T-helper 1 cell treated with Interleukin-12 subunit alpha and Interleukin-12 subunit beta and Interleukin-4 antibody, amounts not matched to agents 30 ng/mL and 1 ng/mL, for 36 hours (primary cell): Measurements from ENCODE around the gene MBD5. TPM values are rescaled to one million over a fixed set of nuclear protein-coding genes. Genes with fewer than 3 reads are reported as not detected.
"Not testable (repeated sequence)": the region's sequence is repeated elsewhere in the genome, so short reads cannot be mapped to it uniquely, and the experiment has no call there.

Source experiments
- intact Hi-C: fragments of 100-400 bp; cut with micrococcal nuclease; formaldehyde crosslinking; loops from one replicate; pipeline ENCODE4 v1.15.1; 2024
- total RNA-seq: library from RNA; stranded (reverse); gene quantifications from 2 replicates; pipeline ENCODE4 v1.2.3, GENCODE V29; 2022

The MBD5 gene
- total RNA-seq, 1 donor from 2014 or later = 53.2 TPM

DNA sequence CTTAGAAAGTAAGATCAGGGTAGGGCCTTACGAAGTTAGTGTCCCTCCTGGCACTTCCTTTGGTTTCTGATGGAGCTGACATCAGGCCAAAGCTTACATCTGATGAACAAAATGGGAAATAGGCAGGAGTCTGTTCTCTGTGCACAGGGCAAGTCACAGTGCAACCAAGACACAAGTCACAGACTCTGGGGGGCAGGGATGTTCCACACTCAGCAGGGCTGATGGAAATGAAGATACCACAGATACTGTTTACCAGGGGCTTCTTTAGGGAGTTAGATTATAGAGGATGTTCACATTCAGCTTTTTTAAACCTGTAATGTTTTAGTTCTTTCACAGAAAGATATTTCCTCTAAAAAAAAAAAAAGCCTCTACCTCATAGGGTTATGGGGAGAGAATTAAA is 517.5 kb downstream of the MBD5 start:
- intact Hi-C loops = no loop called here

DNA sequence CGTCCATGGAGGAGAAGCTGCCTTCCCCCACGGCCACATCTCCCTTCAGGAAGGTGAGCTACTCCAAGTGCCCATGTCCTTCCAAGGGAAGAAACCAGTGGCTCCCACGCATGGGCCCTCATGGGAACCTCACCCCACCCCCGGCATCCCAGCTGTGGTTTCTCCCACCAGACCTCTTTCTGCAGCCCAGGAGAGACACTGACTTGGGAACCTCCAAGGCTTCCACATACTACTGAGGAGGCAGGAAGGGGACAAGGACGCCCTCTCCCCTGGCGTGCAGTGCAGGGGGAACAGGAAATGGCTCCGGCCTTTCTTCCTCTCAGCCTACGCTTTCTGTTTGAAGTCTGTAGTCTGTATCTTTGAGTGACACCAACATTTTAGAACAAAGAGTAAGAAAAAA is 519.1 kb downstream of the MBD5 start:
- intact Hi-C loops = loop anchor here (1.0 kb wide), 4 partner anchors 12 to 519 kb away; partner anchors contain the start of gene MBD5

DNA sequence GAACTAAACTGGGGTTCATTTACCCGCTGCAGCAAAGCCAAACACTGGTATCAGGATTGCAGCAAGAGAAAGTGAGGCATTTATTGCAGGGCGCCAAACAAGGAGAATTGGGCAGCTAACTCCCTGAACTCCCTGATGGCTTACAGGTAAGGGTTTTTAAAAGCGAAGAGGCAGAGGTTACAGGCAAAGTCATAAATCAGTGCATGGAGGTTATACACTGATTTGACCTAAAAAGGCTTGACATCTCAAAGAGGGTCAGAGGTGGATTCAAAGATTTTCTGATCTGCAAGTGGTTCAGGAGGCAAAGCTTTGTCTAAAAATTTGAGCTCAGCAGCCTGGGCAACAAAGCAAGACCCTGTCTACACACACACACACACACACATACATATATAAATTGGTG is 520.9 kb downstream of the MBD5 start:
- intact Hi-C loops = no loop called here

DNA sequence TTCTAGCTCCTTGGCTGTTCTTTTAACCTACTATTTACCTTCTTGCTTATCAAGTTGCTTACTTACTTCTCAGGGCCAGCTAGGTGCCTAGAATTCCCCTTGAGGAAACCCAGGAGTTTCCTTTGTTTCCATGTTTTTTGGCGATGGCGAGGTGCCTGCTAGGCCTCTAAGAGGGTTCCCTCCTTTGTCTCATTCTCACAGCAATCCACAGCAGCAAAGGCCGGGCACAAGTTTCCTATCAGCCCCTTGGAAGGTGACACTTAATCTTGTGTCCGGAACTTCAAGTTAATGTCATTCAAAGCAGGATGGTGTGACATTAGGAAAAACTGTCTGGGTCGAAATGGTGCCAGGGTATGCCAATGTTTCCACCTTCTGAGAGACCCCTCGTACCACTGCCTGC is 521.7 kb downstream of the MBD5 start:
- intact Hi-C loops = no loop called here

DNA sequence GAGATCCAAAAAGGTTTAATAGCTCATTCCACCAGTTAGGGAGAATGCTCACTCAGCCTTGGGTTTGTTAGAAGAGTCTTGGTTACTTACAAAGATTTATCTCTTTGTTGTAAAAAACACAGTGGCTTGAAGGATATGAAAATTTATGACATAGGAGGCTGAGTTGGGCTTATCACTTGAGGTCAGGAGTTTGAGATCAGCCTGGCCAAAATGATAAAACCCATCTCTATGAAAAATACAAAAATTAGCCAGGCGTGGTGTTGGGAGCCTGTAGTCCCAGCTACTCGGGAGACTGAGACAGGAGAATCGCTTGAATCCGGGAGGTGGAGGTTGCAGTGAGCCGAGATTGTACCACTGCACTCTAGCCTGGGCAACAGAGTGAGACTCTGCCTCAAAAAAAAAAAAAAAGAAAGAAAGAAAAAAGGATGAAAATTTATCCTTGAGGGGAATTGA is 522.2 kb downstream of the MBD5 start:
- intact Hi-C loops = not testable (repeated sequence)

DNA sequence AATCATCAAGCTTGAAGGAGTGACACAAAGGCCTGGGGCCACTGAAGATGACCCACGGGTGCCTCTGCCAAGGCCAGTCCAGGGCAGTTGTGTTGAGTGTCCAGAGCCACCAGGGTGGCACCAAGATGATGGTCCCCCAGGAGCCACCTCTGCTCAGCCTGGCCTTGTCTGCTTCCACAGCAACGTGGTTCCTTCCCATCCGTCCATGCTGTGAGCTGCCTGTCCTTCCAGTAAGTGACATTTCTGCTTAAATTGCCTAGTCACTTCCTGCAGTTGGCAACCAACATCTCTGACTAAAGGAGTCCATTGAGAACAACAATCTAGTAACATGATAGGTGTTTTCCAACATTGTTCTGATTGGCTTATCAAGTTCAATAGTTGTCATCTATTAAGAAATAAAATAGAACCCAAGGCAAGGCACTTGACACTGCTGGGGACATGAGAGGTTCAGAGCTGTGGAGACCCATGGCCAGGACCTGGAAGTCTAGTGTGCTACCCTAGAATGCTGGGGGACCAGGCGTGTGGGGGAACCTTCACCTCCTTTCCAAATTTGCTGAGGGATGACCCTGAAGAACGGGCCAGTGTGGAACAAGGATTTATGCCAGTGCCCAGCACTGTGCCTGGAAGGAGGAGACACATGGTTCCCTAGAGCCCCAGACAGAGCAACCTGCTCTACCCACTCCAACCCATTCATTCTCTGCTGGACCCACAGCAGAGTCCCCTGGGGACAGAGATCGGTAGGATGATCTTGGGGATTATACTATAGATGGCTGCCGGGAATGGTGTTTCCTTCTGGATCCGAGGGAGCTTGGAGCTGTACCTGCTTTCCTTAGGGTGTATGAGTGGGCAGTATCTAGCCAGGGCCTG is 524.7 kb downstream of the MBD5 start:
- intact Hi-C loops = loop anchor here (1.0 kb wide), 6 partner anchors 8 to 1247 kb away; no protein-coding TSS in a partner anchor

DNA sequence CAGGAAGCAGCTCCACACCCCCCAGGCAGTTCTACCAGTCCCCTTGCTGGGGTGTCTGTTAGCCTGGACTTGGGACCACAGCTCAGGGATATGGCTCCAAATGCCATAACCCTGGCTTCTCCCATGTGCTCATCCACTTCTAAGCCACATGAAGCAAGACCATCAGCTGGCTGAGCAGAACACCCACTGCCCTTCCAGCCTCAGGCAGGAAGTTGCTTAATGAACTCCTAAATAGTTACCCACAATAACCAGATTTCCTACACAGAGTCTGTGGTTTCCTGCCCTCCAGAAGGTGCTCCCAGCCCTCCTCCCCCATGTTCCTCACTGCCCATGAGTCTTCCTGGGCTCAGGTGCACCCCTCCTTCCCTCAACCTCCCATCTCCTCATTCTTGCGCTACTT is 525.4 kb downstream of the MBD5 start:
- intact Hi-C loops = no loop called here

DNA sequence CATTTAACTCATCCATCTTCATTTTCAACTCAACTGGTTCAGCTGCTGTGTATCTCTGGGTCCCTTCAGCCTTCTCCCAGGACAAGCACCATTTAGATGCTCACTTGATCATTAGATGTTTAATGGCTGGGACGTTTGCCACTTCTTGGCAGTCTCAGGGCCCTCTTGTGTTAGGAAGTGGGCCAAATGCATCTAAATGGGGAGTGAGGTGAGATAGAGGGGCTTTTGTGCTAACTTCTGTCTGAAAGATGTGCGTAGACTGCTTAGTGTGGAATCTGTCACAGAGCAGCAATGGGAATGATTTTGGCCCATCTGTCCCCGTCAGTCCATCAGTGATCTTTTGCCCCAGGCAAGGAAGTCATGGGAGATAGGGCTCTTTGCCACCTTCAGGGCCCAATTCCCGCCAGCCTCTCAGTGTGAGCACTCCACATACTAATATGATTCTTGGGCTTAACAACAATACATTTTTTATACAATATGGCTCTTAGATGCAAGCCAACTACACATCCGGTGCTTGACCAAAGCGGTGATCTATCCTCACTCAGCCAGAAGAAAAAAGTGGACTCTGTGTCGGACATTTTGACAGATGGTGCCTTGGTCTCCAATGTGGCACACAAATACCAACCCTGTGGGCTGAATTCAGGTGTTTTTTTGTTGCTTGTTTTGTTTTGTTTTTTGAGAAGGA is 528.0 kb downstream of the MBD5 start:
- intact Hi-C loops = no loop called here

DNA sequence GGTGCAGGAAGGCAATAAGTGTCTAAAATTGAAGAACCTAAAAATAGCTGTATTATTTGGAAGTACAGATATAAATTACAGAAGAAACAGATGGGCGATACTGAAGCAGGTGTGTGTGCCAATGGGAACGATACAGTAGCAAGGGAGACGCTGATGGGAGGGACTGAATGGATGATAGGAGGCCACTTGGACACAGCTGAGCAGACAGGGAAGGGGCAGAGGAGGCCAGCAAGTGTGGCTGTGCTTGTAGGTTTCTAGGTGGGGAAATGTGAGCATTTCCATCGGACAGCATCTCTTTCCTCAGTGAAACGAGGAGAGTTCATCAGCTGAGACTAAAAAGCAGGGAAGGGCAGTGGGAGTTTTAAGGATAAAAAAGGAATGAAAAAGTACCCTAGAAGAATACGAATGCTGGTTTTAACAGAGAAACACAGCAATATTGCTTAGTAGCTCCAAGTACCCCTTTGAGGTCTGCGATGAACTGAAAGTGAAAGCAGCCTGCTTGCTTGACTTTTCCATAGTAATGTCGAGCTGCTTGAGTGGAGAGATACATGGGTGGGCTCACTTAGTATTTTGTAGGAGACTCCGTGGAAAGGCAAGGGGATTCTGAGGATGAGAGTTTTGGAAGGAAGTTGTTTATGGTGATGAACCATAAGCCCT is 531.9 kb downstream of the MBD5 start:
- intact Hi-C loops = loop anchor here (1.0 to 10.0 kb wide), 11 partner anchors 8 to 1032 kb away; partner anchors contain the start of genes KIF5C, MMADHC and ORC4

DNA sequence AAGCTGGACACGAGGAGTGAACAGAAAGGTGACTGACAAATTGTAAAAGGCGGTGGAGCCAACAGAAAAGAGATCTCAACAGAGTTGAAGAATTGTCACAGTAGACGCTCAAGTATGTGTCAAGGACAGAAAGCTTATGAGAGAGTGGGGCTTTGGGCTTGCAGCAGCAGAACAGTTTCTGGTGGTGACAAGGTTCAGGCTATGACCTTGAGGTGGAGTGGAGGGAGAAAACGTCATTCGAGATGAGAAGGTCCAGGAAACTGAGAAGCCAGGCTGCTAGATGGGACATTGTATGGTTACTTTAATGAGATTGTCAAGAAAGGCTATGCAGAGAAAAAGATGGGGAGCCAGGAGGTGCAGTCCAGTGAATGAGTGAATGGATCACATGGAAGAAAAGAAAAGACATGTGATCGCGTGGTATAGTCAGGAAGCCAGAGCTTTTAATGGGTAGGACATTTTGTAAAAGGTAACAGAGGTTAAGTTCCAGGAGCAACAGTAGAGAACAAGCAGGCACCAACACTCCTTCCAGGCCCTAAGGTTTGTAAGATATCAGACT is 532.5 kb downstream of the MBD5 start:
- intact Hi-C loops = loop anchor here (1.0 to 10.0 kb wide), 11 partner anchors 8 to 1031 kb away; partner anchors contain the start of genes KIF5C, MMADHC and ORC4

DNA sequence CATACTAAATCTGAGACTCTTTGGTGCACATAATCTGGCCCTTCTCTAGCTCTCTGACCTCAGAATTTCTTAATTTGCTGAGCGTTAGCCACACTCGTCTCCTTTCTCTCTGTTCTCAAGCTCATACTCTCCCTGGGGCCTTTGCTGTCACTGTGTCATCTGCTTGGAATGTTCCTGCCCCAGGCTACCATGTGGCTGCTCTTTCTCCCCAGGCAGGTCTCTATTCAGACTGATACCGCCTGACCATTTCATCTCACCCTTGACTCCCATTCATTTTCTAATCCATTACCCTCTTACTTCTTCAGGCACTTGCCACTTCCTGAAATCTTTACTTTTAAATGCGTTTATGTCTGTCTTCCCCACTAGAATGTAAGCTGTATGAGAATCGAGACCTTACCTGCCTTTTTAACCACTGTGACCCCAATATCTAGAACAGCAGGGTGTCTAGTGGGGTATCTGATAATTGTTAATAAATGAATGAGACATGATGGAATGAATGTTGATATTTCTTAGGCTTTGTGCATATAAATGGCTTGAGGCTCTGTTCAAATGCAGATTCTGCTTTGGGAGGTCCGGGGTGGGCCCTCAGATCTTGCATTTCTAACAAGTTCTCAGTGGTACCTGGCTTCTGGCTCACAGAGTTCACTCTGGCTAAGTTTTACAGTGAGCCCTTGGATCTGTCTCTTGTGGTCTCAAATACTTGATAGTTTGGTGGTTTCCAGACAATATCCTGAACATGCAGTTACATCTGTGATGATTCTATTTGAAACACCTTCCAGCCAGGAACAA is 533.8 kb downstream of the MBD5 start:
- intact Hi-C loops = loop anchor here (10.0 kb wide), 1 partner anchor 1030 kb away; the partner anchor contains the start of gene MMADHC

DNA sequence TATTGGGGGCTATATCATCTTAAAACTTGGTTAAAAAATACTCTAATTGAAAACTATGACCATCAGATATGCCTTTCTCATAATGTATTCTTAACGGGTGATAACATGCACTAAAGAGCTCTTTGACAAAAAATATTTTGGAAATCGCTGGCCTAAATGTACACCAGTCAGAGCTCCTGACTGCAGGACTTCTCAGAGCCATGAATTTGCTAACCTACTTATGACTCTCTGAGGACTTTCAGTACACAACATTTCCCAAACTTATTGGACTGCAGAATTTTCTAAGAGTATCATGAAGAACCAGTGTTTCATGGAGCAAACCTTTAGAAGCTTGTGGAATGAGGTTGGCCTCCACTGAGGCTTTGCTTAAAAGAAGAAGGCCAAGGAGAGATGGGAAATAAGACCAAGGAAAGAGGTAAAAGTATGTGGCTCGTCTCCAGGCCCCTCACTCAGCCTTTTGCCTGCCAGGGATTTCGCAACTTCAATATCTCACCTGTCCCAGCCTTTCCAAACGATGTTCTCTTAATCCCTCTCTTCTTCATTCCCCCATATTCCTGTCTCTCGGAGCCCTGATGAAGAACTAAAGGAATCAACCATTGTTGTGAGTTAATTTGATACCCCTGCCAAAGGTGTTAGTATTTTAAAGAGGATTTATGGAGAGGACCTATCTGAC is 534.9 kb downstream of the MBD5 start:
- intact Hi-C loops = loop anchor here (10.0 kb wide), 1 partner anchor 1029 kb away; the partner anchor contains the start of gene MMADHC

DNA sequence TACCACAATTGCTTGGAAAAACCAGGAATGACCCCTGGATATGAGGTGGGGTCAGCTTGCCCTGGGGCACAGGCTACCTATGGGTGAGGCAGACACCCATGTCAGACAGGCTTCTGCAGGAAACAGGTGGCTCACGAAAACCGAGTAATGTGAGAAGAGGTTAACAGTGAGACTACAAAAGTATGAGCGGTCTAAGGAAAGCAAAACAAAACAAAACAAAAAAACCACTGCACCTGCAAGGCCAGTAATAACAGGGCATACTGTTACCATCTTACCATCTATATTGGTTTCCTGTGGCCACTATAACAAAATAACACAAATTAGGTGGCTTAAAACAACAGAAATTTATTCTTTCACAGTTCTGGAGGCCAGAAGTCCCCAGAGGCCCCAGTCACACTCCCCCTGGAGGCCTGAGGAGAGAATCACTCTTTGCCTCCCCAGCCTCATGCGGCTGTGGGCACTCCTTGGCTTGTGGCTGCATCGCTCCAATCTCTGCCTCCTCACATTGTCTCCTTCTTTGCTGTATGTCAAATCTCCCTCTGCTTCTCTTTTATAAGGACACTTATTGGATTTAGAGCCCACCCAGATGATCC is 537.0 kb downstream of the MBD5 start:
- intact Hi-C loops = loop anchor here (10.0 kb wide), 1 partner anchor 1027 kb away; the partner anchor contains the start of gene MMADHC

DNA sequence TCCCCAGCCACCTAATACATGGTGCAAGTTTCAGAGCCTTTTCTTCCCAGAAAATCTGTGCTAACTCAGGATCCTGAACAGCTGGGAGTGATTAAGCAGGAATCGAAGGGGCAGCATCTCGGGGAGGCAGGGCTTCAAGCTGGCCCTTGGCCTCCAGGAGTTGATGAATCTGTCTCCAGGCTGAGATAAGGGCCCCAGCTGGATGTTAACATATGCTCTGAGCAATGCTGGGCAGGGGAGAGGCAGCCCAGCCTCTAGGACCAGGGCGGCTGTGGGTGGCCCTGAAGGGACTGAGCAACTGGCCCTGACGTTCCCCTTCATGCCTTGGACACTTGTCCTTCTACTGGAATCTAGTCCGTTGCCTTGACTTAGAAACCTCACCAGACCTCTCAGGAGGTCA is 539.6 kb downstream of the MBD5 start:
- intact Hi-C loops = no loop called here

DNA sequence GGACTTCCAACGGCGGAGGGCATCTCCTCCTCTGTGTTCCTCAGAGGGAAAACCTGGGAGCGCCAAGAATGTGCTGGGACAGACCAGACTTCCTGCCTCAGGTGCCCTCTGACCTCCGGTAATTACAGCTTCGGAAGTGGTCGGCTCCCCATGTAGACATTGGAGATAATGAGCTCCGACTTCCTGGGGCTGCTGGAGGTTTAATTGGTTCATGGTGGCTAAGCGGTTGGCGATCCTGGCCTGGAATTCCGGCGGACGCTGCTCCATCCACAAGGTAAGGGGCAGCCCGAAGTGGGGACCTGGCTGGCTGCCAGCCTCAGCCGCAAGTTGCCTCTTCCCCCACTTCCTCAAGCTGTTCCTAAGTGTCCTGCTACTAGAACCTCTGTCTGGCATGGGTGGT is 540.5 kb downstream of the MBD5 start:
- intact Hi-C loops = no loop called here

DNA sequence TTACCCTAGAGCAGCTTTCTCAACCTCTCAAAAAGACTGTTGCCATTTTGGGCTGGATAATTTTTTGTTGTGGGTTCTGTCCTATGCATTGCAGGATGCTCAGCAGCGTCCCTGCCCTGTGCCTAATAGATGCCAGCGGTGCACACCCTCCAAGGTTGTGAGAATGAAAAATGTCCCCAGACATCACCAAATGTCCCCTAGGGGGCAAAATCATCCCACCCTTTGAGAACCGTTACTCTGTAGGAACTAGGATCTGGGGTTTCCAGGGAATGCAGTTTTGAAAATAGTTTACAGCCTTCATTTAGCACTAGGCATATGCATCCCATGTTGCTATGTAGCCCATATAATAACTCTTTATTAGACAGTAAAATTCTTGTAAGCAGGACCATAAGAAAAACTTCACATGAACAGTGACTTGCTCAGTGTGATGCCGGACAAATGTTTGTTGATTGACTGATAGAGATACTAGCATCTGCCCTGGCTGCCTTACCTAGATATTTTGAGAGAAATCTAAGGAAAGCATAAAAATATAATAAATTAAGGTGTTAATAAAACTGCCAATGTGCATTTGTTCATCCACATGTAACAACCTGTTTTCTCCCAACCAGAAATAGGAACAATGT is 544.5 kb downstream of the MBD5 start:
- intact Hi-C loops = no loop called here
